NT2/D1 (cell line): ENCODE results near the gene ERG.

Source experiments
- SUZ12 ChIP-seq: IDR thresholded peaks from 2 replicates; pipeline ENCODE4 v1.6.1; 2011; ENCODE audit not compliant: insufficient read length, insufficient read depth; ENCODE audit errors: extremely low read depth
- ZNF274 ChIP-seq: IDR thresholded peaks from 2 replicates; pipeline ENCODE4 v1.6.1; 2011; ENCODE audit warnings: mild to moderate bottlenecking, low read depth, low read length

DNA sequence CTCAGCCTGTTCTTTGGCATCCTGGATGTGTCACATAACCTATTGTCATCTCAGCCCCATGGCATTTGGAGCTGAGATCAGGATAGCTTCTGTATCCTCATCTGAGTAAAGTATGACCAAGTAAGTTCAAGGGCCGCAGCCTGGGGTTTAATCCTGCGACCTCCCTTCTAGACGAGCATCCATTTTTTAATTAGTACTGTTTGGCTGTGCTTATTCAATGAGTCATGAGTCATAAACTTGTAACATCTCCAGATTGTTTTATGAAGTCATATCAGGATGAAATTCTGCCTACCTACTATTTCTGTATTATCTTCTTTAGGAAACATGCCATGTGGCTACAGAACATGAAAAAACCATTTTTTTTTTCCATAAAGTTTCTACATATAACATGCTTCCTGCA, 119.1 kb downstream of the ERG start:
- TF ChIP-seq ZNF274 (no peak), SUZ12 (no peak)
